Heart left ventricle (tissue), 13 donors: ENCODE measurements around the gene PROSER3.

Experiments used
- POLR2A ChIP-seq, 2 donors: fragments of 450-650 bp; IDR thresholded peaks; one replicate each; pipeline ENCODE4 v1.6.1; 2017; ENCODE audit warnings: antibody characterized with exemption in 2 of 2, mild to moderate bottlenecking in 2 of 2, moderate library complexity in 2 of 2
- TF ChIP-seq, protein P1 (sequence below), 12 donors: fragments of 200-600 bp; sonication (generic) in 4 of 12; IDR thresholded peaks; one replicate each; pipeline versions ENCODE4 v1.5.0 to v1.8.0; 2018 to 2022; ENCODE audit warnings: antibody characterized with exemption in 12 of 12, mild to moderate bottlenecking in 5 of 12
- donor health status: ischemic (EF 13 %, LVEDD 7.1; RV severe dilation, severe dysfunction).
- donor health status: DM: no; HTN: yes; CAD: no.
- donor health status: DM: no; HTN: no; CAD: no.
- donor health status: ischemic (EF 25% LVEDD 6.9; RV normal size, moderate dysfunction).
- donor health status: ischemic (EF 25% LVEDD 5.7; RV mildly dilated, moderate dysfunction).
- donor health status: ischemic (EF 35%, LVEDD 5.7; RV mildly dilated, moderate dysfunction).
- donor health status: nonischemic (EF 11% LVEDD 7.7; RV severe dilation, severe dysfunction).
- donor health status: DM: yes; HTN: yes; CAD: no.
- donor health status: PGD.
- donor health status: ischemic (EF 29% LVEDD 5.4; RV normal size, mild dysfunction).
- donor health status: nonischemic (EF 23%, LVEDD 6.1; RV moderate dilation, normal function).

DNA sequence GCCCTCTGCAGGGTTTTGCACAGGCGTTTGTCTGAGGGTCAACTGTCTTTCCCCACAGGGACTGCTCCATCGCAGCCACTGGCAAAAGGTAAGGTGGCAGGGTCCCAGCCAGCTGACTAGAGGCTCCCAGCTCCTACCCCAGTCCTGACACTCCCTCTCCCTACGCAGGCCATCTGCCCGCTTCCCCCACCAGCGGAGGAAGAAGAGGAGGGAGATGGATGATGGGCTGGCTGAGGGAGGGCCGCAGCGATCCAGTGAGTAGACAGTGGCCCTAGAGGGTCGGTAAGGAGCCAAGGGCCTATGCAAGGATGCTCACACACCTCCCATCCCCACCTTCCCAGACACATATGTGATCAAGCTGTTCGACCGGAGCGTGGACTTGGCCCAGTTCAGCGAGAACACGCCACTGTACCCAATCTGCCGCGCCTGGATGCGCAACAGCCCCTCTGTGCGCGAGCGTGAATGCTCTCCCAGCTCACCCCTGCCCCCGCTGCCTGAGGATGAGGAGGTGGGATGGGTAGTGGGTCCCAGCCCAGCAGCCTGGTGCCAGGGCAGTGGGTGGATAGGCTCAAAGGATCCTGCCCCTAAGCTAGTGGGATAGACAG, 5.1 kb upstream of the PROSER3 start:
- TF ChIP-seq, protein P1, sequence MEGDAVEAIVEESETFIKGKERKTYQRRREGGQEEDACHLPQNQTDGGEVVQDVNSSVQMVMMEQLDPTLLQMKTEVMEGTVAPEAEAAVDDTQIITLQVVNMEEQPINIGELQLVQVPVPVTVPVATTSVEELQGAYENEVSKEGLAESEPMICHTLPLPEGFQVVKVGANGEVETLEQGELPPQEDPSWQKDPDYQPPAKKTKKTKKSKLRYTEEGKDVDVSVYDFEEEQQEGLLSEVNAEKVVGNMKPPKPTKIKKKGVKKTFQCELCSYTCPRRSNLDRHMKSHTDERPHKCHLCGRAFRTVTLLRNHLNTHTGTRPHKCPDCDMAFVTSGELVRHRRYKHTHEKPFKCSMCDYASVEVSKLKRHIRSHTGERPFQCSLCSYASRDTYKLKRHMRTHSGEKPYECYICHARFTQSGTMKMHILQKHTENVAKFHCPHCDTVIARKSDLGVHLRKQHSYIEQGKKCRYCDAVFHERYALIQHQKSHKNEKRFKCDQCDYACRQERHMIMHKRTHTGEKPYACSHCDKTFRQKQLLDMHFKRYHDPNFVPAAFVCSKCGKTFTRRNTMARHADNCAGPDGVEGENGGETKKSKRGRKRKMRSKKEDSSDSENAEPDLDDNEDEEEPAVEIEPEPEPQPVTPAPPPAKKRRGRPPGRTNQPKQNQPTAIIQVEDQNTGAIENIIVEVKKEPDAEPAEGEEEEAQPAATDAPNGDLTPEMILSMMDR (IDR thresholded peaks at IDR 0.05): no peak
- TF ChIP-seq POLR2A (IDR thresholded peaks at IDR 0.05): no peak
